ENCODE data around the gene TNFRSF25.

GRCh38 chr1:6417961-6418667 lies 47.9 kb downstream of the TNFRSF25 start:
- no peak for TF ChIP-seq CTCF (IDR thresholded peaks at IDR 0.05; ENCODE audit: borderline replicate concordance, extremely low read depth, low read length, poor library complexity, severe bottlenecking)
- no peak for TF ChIP-seq EZH2 (IDR thresholded peaks at IDR 0.05; ENCODE audit: borderline replicate concordance, low read depth, low read length, severe bottlenecking)

Data from DND-41 (cell line).